ENCODE data around the gene CHI3L2.
"Not testable (repeated sequence)": the region's sequence is repeated elsewhere in the genome, so short reads cannot be mapped to it uniquely, and the experiment has no call there.

Gene CHI3L2

GRCh38 chr1:111202707-111203623, 24.5 kb upstream of the CHI3L2 start:
- no peak for DNase-seq (ENCODE audit: low spot score)

DNA sequence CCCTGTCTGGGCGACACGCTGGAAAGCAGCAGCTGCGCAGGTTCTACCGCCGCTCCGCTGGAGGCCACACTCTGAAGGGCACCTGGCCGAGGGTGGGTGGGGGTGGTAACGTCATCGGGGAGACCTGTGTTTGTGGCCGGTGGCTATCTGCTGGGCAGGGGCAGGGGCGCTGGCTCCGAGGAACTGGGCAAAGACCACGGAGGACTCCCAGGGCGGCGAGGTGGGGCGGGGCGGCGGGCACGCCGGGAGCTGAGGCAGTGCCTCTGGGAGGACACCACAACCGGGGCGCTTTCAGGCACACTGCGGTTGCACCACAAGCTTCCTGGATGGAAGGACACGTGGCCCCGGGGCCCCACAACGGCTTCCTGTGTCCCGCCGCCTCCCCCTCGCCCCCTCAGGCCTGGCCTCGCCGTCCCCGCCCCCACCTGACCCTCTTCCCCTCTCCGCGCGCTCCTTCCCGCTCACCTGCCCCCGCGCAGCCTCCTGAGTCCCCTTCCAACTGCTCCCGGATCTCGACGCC, 23.8 kb upstream of the CHI3L2 start:
- peak; percentile 60 for DNase-seq (ENCODE audit: low spot score)

DNA sequence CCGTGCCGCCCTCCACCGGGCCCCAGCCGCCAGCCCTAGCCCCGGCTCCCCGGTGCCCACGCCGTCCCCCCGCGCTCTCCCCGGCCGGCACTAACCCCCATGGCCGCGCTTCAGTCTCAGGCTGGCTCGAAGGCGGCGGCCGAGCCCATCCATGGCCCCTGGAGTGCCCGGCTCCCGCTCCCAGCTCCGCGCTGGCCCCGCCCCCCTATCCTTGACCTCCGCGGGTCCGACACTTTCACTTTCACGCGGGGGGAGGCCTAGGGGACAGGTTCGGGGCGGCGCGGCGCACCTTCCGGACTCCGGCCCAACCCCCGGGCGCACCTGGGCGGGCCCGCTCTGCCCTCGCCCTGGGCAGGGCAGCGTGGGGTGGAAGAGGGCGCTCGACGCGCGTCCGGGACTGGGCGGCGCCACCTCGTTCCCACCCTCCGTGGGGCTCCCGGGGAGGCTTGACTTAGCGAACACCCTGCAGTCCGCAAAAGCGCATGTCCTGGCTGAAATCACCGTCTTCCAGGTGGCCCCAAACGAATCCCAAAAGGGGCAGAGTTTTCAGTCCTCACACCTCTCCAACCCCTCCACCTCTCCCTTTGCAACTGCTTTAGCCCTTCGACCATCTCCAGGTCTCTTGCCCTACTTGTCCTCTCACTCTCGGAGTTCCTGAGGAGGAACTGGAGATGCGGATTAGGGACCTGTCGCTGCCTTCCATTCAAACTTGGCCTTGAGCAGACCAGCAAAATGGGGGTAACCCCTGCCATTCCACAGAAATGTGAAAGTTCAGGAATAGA, 23.1 kb upstream of the CHI3L2 start:
- DNase-seq (ENCODE audit: low spot score), result no peak

DNA sequence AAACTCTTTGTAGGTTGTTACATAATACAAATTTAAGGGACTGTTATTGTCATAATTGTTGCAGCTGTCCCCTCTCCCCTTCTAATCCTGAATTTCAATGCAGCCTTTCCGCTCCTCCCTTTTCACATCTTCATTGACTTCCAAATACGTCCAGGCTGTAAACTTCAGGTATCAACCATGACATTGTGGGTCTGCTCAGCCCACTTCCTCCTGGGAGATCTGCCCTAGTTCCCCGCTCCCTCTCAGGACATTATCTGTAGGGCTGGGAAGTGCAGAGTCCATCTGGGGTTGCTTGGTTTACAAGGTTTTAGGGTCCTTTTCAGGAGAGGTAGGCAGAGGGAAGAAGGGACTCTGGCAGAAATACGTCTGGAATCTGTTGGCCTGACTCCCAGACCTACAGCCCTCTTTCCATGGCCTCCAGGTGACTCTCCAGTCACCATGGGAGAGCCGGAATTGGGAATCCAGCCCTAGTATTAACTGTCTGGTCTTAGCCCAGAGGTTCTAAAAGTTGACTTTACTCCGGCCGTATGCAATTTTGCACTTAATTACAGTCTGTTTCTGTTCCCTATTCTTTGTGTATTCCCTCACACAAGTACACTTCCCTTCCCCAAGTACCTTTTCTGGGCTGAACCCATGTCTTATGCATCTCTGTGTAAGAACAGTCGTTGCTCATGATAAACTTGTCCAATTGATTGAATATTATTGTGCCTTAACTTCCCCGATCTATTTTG, 22.4 kb upstream of the CHI3L2 start:
- no peak for DNase-seq (ENCODE audit: low spot score)

DNA sequence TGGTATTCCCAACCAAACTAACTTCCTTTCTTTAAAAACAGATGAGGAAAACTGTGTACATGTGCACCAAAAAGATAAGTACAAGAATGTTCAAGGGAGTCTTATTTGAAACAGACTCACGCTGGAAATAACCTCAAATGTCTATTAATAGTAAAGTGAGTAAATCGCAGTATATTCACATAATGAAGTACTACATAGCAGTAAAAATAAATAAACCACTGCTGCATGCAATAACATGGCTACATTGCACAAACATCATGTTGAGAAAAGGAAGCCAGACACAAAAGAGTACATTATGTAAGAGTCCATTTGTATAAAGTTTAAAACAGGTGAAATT, 21.8 kb upstream of the CHI3L2 start:
- no peak for DNase-seq (ENCODE audit: low spot score)

GRCh38 chr1:111208921-111209320, 18.6 kb upstream of the CHI3L2 start:
- no peak for DNase-seq (ENCODE audit: low spot score)

DNA sequence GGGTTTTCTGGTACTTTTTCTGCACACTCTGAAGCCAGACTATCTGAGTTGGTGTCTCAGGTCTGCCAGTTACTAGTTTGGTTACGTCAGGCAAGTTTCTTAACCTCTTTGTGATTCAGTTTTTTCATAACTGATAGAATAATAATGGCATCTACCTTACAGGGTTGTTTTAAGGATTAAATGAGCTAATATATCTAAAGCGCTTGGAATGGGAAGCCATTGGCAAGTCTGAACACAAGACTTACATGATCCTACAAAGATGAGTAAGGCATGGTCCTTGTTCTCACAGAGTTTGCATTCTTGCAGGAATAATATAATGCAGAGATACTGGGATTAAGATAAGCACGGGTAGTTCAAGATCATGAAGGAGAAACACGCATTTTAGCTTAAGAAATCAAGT, 17.9 kb upstream of the CHI3L2 start:
- DNase-seq (ENCODE audit: low spot score), result no peak

- no peak for DNase-seq (ENCODE audit: low spot score)
Observed at GRCh38 chr1:111211921-111212320, 15.6 kb upstream of the CHI3L2 start.

DNA sequence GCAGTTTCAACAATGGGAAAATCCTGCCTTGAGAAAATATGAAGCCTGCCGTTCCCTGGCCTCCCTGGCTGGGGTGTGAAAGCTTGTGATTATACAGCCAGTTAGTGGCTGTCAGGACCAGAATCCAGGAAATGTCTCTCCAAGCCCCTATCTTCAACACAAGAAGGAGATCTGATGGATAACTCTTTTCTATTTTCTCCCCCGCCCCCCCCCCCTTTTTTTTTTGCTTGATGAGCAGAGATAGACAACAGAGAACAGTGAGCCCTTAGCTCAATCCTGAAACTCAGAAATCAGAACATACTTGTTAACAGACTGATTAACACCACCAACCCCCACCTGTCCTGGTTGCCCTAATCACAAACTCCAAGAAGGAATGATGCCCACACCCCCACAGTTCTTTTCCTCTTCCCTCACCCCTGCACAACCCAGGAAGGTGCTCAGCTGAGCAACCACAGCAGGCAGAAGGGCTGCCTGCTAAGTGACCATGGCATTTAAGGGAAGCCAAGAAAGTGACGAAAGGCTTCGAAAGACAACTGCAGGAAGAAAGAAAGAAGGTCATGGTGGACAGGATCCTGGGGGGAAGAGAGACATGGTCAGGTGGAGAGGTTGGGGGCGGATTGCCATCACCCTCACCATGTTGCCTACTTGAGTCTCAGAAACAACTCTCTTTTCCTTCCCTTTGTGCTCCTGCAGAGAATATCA, 14.7 kb upstream of the CHI3L2 start:
- DNase-seq (ENCODE audit: low spot score), result no peak

DNA sequence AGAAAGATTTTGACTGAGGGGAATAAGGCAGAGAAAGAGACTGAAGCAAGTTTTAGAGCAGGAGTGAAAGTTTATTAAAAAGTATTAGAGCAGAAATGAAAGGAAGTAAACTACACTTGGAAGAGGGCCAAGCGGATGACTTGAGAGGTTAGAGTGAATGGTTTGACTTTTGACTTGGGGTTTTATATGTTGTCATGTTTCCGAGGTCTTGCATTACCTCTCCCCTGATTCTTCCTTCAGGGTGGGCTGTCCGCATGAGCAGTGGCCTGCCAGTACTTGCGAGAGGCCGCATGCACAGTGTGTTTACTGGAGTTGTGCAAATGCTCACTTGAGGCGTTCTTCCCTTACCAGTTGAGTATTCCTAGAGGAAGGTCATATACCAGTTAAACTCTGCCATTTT, 14.1 kb upstream of the CHI3L2 start:
- no peak for DNase-seq (ENCODE audit: low spot score)

DNA sequence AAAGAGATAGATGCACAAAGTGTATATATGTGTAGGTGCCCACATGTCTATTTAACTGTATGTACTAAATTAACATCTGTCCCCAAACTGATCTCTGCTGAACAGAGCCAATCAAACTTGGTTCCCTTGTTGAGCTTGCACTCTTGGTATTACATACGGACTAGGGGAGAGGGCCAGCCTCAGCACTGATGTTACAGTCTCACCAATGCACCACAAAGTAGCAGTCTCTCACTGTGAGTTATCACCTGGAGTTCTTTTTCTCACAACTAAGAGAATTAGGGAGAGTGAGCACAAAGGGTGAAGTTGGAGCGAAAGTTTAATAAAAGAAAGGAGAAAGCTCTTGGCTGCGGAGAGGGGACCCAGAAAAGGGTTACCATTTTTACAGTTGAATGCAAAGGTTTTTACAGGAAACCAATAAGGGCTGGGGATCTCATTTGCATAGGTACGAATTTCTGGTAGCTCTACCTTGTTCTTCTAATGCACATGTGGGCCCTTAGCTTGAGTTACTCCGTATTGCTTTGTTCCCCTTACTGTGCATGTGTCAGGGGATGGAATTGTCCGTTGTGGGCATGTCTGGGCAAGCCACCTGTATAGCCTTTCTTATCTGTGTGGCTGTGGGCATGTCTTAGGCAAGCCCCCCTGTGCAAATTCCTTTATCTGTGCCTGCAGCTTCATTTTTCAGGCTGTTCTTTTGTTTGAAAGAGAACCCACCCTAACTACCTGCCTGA, 13.3 kb upstream of the CHI3L2 start:
- DNase-seq (ENCODE audit: low spot score), result no peak

DNA sequence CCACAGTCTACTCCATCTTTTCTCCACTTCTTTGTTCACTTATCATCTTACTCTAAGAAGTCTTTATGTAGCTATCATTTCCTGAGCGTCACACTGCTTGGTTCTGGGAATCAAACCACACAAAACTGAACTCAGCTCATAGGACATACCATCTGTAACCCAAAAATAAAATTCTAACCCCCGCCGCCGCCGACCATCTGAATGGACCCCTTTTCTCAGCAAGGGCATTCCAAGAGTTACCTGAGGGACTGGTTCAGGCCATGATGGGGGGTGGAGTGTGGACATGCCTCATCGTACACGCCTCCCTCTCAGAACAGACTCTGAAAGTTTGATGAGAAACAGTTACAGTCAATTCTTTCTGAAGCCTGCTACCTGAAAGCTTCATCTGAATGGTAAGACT, 12.6 kb upstream of the CHI3L2 start:
- DNase-seq (ENCODE audit: low spot score), result no peak

DNA sequence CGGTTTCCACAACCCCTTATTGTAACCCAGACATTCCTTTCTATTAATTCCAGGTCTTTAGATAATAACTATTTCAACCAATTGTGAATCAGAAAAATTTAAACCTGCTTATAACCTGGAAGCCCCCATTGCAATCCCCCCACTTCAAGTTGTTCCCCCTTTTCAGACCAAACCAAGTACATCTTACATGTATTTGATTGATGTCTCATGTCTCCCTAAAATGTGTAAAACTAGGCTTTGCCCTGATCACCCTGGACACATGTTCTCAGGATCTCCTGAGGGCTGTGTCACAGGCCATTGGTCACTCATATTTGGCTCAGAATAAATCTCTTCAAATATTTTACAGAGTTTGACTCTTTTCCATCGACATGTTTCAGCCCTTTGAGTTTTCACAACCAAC, 12.2 kb upstream of the CHI3L2 start:
- not testable (repeated sequence) for DNase-seq (ENCODE audit: low spot score)

- no peak for DNase-seq (ENCODE audit: low spot score)
Observed at GRCh38 chr1:111216751-111217150, 10.8 kb upstream of the CHI3L2 start.

DNA sequence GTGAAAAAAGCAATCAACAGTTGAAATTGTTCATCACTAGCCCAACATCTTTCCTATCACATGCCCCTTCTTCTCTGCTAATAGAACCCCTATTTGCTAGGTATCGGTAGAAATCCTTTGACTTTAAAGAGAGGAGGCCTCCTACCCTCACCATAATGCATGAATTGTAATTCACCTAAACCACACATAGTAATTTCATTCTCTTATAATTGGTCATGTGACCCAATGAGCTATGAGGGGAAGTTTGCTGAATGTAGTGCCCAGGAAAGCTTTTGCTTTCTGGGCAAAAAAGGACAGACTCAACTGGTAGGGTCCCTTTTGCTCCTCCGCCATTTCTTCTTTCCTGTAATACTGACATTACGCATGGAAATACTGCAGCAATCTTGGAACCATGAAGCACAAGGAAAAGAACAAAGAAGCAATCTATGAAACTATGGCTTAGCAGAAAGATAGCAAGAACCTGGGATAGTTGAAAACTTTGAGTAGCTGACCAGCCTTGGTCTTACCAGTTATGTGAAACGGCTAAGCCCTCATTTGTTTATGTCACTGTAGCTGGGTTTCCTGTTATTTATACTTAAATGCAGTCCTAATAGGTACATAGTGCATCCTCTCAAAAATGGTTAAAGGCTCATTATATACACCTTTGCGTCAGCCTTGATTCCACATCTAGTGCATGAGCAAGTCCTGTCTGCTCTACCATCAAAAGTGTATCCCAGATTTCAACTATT, 10.2 kb upstream of the CHI3L2 start:
- DNase-seq (ENCODE audit: low spot score), result no peak

DNA sequence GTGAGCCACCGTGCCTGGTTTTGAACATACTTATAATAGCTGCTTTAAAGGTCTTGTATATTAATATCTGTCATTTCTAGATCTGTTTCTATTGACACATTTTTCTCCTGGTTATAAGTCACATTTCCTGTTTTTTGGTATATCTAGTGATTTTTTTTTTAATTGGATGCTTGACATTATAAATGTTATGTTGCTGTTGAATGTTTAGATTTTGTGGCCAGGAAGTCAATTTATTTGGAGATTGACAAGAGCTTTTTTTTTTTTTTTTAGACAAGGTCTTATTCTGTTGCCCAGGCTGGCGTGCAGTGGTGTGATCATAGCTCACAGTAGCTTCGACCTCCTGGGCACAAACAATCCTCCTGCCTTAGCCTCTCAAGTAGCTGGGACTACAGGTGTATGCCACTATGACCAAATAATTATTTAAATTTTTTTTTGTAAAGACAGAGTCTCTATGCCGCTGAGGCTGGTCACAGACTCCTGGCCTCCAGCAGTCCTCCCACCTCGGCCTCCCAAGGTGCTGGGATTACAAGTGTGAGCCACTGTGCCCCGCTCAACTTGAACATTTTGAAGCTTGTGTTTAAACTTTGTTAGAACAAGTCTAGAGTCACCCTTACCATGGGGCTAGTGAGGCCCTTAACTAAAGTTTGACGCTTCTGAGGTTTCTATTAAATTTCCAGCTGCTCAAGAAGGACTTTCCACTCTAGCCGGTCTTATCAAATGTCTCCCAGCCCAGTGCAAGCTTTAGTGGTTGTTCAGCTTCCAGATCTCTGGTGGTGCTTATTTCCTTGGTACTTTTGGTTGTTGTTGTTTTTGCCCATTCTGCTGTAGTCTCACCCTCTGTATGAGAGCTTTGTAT, 8.6 kb upstream of the CHI3L2 start:
- no peak for DNase-seq (ENCODE audit: low spot score)

DNA sequence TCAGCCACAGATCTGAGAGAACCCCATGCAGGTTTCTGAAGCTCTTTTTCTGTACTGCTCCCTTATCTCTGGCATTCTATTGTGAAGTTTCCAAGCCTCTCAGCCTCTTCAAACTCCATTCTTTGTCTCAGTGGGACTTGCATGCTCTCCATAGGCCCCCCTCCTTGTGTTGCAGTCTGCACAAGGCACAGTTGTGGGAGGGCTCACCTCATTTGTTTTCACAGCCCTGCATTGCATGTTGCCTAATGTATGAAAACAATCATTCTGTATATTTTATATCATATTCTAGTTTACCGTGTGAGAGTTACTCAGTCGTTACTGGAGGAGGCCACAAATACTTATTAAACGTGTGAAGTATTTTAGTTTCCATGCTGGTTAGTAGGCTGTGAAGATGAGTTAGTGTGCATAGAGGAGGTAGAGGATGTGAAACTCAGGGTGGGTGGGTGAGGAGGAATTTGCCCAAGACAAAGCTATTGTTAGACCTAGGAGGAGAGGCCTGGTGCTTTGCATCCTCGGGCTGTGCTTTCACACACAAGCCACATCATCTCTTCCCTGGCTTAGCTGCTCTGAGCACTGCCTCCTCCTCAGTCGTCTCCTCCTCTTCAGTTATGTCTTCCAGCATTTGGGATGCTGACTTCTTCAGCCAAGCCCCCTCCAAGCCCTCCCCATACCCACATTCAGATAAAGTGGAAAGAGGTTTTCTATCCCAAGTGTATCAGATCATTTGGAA, 7.8 kb upstream of the CHI3L2 start:
- DNase-seq (ENCODE audit: low spot score), result no peak

DNA sequence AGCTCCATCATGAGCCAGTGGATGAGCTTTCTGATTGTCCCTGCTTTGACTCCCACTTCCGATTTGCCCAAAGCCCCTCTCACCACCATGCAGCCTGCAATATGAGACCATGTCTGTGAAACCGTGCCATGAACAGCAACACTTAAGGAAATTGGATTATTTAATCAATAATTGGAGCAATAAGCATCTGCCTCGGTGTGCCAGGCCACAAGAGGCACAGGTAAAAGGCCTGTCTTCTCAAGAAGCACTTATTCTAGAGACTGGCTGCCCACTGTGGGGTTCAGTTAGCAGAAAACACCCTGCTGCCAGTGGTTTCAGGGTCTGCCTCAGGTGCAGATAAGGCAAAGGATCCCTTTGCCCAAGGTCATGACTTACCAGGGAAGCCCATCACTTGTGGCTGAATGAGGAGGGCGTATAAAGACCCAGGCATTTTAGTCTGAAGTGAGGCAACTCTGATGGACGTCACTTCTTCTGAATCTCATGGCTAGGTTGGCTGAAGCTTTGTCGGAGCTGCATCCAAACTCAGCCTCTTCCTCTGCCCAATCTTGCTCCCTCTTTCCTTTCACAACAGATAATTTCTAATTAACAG, 7.1 kb upstream of the CHI3L2 start:
- no peak for DNase-seq (ENCODE audit: low spot score)

DNA sequence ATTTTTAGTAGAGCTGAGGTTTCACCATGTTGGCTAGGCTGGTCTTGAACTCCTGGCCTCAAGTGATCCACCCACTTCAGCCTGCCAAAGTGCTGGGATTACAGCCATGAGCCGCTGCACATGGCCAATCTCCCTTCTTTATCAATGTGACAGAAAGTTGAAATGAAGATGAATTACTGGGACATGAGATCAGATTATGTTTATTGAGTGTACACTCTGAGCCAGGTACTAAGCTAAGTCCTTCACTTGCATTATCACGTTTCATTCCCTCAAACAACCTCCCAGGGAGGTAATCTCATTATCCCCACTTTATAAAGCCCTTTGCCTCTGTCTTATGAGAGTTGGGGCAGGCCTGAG, 6.3 kb upstream of the CHI3L2 start:
- DNase-seq (ENCODE audit: low spot score), result no peak

All from HuH-7.5 (cell line).